IMR-90 (cell line): ENCODE data around the gene PEX14. TPM values are rescaled to one million over a fixed set of nuclear protein-coding genes. Genes with fewer than 3 reads are reported as not detected.

Experiments
- ATAC-seq: fragments of 200-7000 bp; cut with Tn5 transposase; 2 replicates; pipeline ENCODE4 v1.9.1; 2020; ENCODE audit warnings: low read depth, mild to moderate bottlenecking, moderate library complexity
- BruUV-seq: library from RNA; stranded (reverse); fragments of 400-500 nt; replicated peaks from 2 replicates; lab custom pipeline; 2021; lab: Mats Ljungman, UMichigan
- CTCF ChIA-PET: fragments of 300-600 bp; formaldehyde crosslinking; extraction: SDS; loops from one replicate; lab custom pipeline; 2021; ENCODE audit warnings: antibody characterized with exemption; lab: Yijun Ruan, JAX
- POLR2A ChIA-PET: fragments of 300-600 bp; sonication (Branson Sonifier 250); formaldehyde crosslinking; loops from one replicate; lab custom pipeline; 2022; ENCODE audit warnings: antibody characterized with exemption; ENCODE audit not compliant: unreplicated experiment; lab: Charles Lee
- DNase-seq: peaks from one replicate; pipeline ENCODE4 v3.0.0; 2013
- H2AFZ ChIP-seq: replicated peaks from 2 replicates; pipeline ENCODE3; 2013; ENCODE audit warnings: low read length, mild to moderate bottlenecking; ENCODE audit not compliant: poor library complexity
- H2AK5ac ChIP-seq: 2 replicates; pipeline ENCODE4 v1.6.1; 2013; ENCODE audit warnings: low read depth, low read length, inconsistent platforms
- H2AK9ac ChIP-seq: replicated peaks from 2 replicates; pipeline ENCODE3; 2013; ENCODE audit warnings: mild to moderate bottlenecking, low read depth, low read length, moderate library complexity; ENCODE audit not compliant: poor library complexity
- H2BK120ac ChIP-seq: 2 replicates; pipeline ENCODE4 v1.6.1; 2013; ENCODE audit warnings: low read depth, low read length, inconsistent platforms
- H2BK15ac ChIP-seq: 3 replicates; pipeline ENCODE4 v1.6.1; 2013; ENCODE audit warnings: low read depth, low read length, inconsistent platforms
- H2BK20ac ChIP-seq: 2 replicates; pipeline ENCODE4 v1.6.1; 2013; ENCODE audit warnings: low read depth, mild to moderate bottlenecking, inconsistent platforms, low read length, moderate library complexity
- H2BK5ac ChIP-seq: 2 replicates; pipeline ENCODE4 v1.6.1; 2013; ENCODE audit warnings: mild to moderate bottlenecking, low read depth, low read length, inconsistent platforms; ENCODE audit not compliant: poor library complexity, severe bottlenecking
- H3K14ac ChIP-seq: replicated peaks from 2 replicates; pipeline ENCODE4 v1.6.1; 2013; ENCODE audit warnings: low read depth, low read length, inconsistent platforms
- H3K18ac ChIP-seq: 2 replicates; pipeline ENCODE4 v1.6.1; 2013; ENCODE audit warnings: low read depth, low read length, control low read depth
- H3K23ac ChIP-seq: 2 replicates; pipeline ENCODE4 v1.6.1; 2013; ENCODE audit warnings: low read depth, low read length, inconsistent platforms
- H3K27ac ChIP-seq: 2 replicates; pipeline ENCODE4 v1.5.1; 2013; ENCODE audit warnings: mild to moderate bottlenecking, control low read depth, low read length; ENCODE audit not compliant: insufficient read depth
- H3K27me3 ChIP-seq: 2 replicates; pipeline ENCODE4 v1.6.1; 2013; ENCODE audit warnings: low read length; ENCODE audit not compliant: control insufficient read depth, insufficient read depth
- H3K36me3 ChIP-seq: 2 replicates; pipeline ENCODE4 v1.6.1; 2013; ENCODE audit warnings: low read length, mixed read lengths; ENCODE audit not compliant: control insufficient read depth, insufficient read depth
- H3K4ac ChIP-seq: 2 replicates; pipeline ENCODE4 v1.6.1; 2013; ENCODE audit warnings: low read depth, low read length, inconsistent platforms
- H3K4me1 ChIP-seq: 2 replicates; pipeline ENCODE4 v1.6.1; 2013; ENCODE audit warnings: low read length, mixed read lengths; ENCODE audit not compliant: control insufficient read depth, insufficient read depth
- H3K4me2 ChIP-seq: 2 replicates; pipeline ENCODE4 v1.6.1; 2013; ENCODE audit warnings: low read depth, mild to moderate bottlenecking, control low read depth, low read length, moderate library complexity
- H3K4me3 ChIP-seq: 2 replicates; pipeline ENCODE4 v1.5.1; 2013; ENCODE audit warnings: low read depth, mild to moderate bottlenecking, control low read depth, low read length, moderate library complexity; ENCODE audit not compliant: insufficient read depth
- H3K56ac ChIP-seq: 2 replicates; pipeline ENCODE4 v1.6.1; 2013; ENCODE audit warnings: low read length, inconsistent platforms; ENCODE audit not compliant: insufficient read depth; ENCODE audit errors: extremely low read depth
- H3K79me1 ChIP-seq, 2 experiments: 2 replicates each; pipeline ENCODE4 v1.6.1; 2013; ENCODE audit warnings: low read length in 2 of 2, inconsistent platforms in 1 of 2, low read depth in 1 of 2
- H3K9ac ChIP-seq: 2 replicates; pipeline ENCODE4 v1.6.1; 2013; ENCODE audit warnings: low read depth, low read length, control low read depth
- H3K9me1 ChIP-seq: 2 replicates; pipeline ENCODE4 v1.6.1; 2013; ENCODE audit warnings: low read length, inconsistent platforms; ENCODE audit not compliant: insufficient read depth
- H3K9me3 ChIP-seq: 2 replicates; pipeline ENCODE4 v1.6.1; 2013; ENCODE audit warnings: low read length; ENCODE audit not compliant: control insufficient read depth, insufficient read depth
- H4K20me1 ChIP-seq: 2 replicates; pipeline ENCODE4 v1.6.1; 2013; ENCODE audit warnings: low read length, inconsistent platforms; ENCODE audit not compliant: insufficient read depth
- H4K5ac ChIP-seq: 2 replicates; pipeline ENCODE4 v1.6.1; 2013; ENCODE audit warnings: mild to moderate bottlenecking, low read depth, low read length, control low read depth
- H4K8ac ChIP-seq, 2 experiments: 2 replicates each; pipeline ENCODE4 v1.6.1; 2013; ENCODE audit warnings: low read depth in 2 of 2, low read length in 2 of 2, control low read depth in 1 of 2, inconsistent platforms in 1 of 2
- H4K91ac ChIP-seq: 2 replicates; pipeline ENCODE4 v1.6.1; 2013; ENCODE audit warnings: low read depth, low read length, inconsistent platforms; ENCODE audit not compliant: insufficient read depth
- CEBPB ChIP-seq: IDR thresholded peaks from 2 replicates; pipeline ENCODE4 v1.6.1; 2012; ENCODE audit warnings: low read depth, low read length, improper control_type of control experiment
- MAZ ChIP-seq: IDR thresholded peaks from 2 replicates; pipeline ENCODE4 v1.6.1; 2012; ENCODE audit warnings: low read depth, mild to moderate bottlenecking, low read length, improper control_type of control experiment, moderate library complexity, borderline replicate concordance
- MXI1 ChIP-seq: IDR thresholded peaks from 2 replicates; pipeline ENCODE4 v1.6.1; 2012; ENCODE audit warnings: low read depth, mild to moderate bottlenecking, low read length, moderate library complexity, borderline replicate concordance
- POLR2A ChIP-seq: IDR thresholded peaks from 2 replicates; pipeline ENCODE4 v1.6.1; 2012; ENCODE audit warnings: mild to moderate bottlenecking, low read depth, low read length
- RFX5 ChIP-seq: IDR thresholded peaks from 2 replicates; pipeline ENCODE4 v1.8.0; 2012; ENCODE audit warnings: low read depth, mild to moderate bottlenecking, low read length, moderate library complexity
- SMC3 ChIP-seq: fragments of 150-350 bp; IDR thresholded peaks from 2 replicates; pipeline ENCODE4 v1.6.1; 2016; ENCODE audit warnings: low read depth, mild to moderate bottlenecking, antibody characterized with exemption, low read length, moderate library complexity
- WGBS, 2 experiments: methylation state at CpG; one replicate each; pipeline versions ENCODE4 v1.1.5 to v1.1.7; 2013; ENCODE audit warnings: missing lambda C conversion rate in 2 of 2; ENCODE audit not compliant: insufficient read length in 1 of 2; ENCODE audit errors: extremely low coverage in 2 of 2; 5-methylcytosine and 5-hydroxymethylcytosine counted together
- dilution Hi-C: fragments of 300-500 bp; cut with HindIII; formaldehyde crosslinking; loops from one replicate; pipeline ENCODE4 v1.14.3; 2018; ENCODE audit warnings: low sequenced_read_pairs; ENCODE audit not compliant: unreplicated experiment
- in situ Hi-C: fragments of 300-500 bp; cut with MboI; formaldehyde crosslinking; loops from 3 replicates; pipeline ENCODE4 v1.14.3; 2019; ENCODE audit warnings: low sequenced_read_pairs, inconsistent platforms, mixed read lengths
- intact Hi-C: fragments of 100-400 bp; cut with micrococcal nuclease; formaldehyde crosslinking; loops from 2 replicates; pipeline ENCODE4 v1.10.0; 2022
- polyA plus RNA-seq, 3 experiments: library from polyadenylated mRNA; depleted of rRNA; stranded (reverse); fragments of >200 nt; gene quantifications; 2 replicates each; pipeline ENCODE4 v1.2.3, GENCODE V29; 2012; ENCODE audit warnings: low replicate concordance in 1 of 3
- total RNA-seq: library from RNA; depleted of rRNA; stranded (reverse); fragments of >200 nt; gene quantifications from 2 replicates; pipeline ENCODE4 v1.2.3, GENCODE V29; 2012
- TF ChIP-seq, protein P1 (sequence below): fragments of 150-350 bp; IDR thresholded peaks from 2 replicates; pipeline ENCODE4 v1.6.1; 2016; ENCODE audit warnings: low read depth, mild to moderate bottlenecking, low read length, moderate library complexity, borderline replicate concordance

Gene PEX14
- total and polyA plus RNA-seq, 2 of the 4 experiments (the other 2 are of a cell fraction) = 9.5 to 22.5 TPM

DNA sequence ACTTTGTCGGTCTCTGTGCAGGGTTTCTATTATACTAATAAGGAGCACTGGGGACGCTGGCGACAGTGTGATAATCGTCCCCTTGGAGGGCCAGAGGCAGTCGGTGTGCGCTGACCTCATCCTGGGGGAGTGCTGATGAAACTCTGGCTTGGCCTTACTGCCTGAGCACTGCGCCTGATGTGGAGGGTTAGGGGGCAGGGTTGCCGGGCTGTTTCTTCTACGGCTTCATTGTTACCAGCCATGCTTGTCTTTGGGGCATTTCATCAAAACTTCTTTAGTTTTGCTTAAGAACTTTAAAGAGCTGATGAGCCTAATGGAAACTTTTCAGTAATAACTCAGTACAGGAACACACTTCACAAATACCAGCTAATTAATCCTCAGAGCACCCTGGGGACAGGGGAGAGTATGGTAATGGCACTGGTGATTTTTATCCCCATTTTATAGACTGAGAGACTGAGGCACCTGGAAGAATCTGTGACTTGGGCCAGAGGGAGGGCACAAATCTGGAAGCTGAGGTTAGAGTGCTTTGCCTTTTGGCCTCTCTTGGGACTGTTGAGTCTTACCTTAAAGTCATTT lies 81.8 kb downstream of the PEX14 start:
- H2BK120ac ChIP-seq = no peak overlapping the region
- H4K8ac ChIP-seq = no peak overlapping the region
- no TSS peak for BruUV-seq
- H2BK5ac ChIP-seq = no peak overlapping the region
- H3K9me1 ChIP-seq = peaks cover 7% of the 10 kb centered on the region; the same call in 1 of the 2 replicates
- H3K79me1 ChIP-seq = peaks cover 15 to 32% of the 10 kb centered on the region in 2 experiments; a peak in 3 of 4 replicates
- no peaks in the 10 kb centered on the region for H3K36me3 ChIP-seq
- H3K56ac ChIP-seq = no peak overlapping the region
- peak overlapping the region; percentile 52 for H2AFZ ChIP-seq
- H3K9me3 ChIP-seq = no peaks in the 10 kb centered on the region
- no peak for ATAC-seq
- no peak overlapping the region for H3K27ac ChIP-seq
- ChIA-PET POLR2A (no interaction called here), CTCF (no interaction called here)
- no peak overlapping the region for H3K4me3 ChIP-seq
- no peak for DNase-seq
- H4K5ac ChIP-seq = no peak overlapping the region
- no peak overlapping the region for H3K9ac ChIP-seq
- no peak overlapping the region for H3K14ac ChIP-seq
- no peaks in the 10 kb centered on the region for H3K27me3 ChIP-seq
- H4K91ac ChIP-seq = no peak overlapping the region
- no peak overlapping the region for H3K18ac ChIP-seq
- no peak overlapping the region for H2BK15ac ChIP-seq
- in situ Hi-C loops = no loop called here
- dilution Hi-C loops = no loop called here
- peaks cover 18% of the 10 kb centered on the region for H4K20me1 ChIP-seq
- no peak overlapping the region for H3K4ac ChIP-seq
- H2AK5ac ChIP-seq = no peak overlapping the region
- WGBS, 2 experiments = 67% methylated on average over 3 of the region's 9 CpGs; no CpG with 5 or more reads in 1 of the 2 experiments
- intact Hi-C loops = no loop called here
- H3K23ac ChIP-seq = no peak overlapping the region
- H3K4me2 ChIP-seq = no peak overlapping the region
- no peak overlapping the region for H2AK9ac ChIP-seq
- H3K4me1 ChIP-seq = peaks cover 2% of the 10 kb centered on the region; the same call in 1 of the 2 replicates
- no peak overlapping the region for H2BK20ac ChIP-seq
- TF ChIP-seq SMC3 = no peak
- no peak for TF ChIP-seq RFX5
- no peak for TF ChIP-seq MXI1
- TF ChIP-seq, protein P1, sequence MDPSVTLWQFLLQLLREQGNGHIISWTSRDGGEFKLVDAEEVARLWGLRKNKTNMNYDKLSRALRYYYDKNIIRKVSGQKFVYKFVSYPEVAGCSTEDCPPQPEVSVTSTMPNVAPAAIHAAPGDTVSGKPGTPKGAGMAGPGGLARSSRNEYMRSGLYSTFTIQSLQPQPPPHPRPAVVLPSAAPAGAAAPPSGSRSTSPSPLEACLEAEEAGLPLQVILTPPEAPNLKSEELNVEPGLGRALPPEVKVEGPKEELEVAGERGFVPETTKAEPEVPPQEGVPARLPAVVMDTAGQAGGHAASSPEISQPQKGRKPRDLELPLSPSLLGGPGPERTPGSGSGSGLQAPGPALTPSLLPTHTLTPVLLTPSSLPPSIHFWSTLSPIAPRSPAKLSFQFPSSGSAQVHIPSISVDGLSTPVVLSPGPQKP = no peak
- TF ChIP-seq POLR2A = no peak
- no peak for TF ChIP-seq MAZ
- TF ChIP-seq CEBPB = no peak
